Peyer's patch (tissue), 4 donors: ENCODE data around the gene ADGRL3. TPM values are rescaled to one million over a fixed set of nuclear protein-coding genes. Genes with fewer than 3 reads are reported as not detected.

Experiments used
- DNase-seq, 3 donors: peaks; one replicate each; pipeline ENCODE4 v3.0.0-alpha.2; 2017 to 2019
- H3K27ac ChIP-seq, 4 donors: fragments of 200-600 bp; sonication (generic); one replicate each; pipeline ENCODE4 v1.5.1; 2016 to 2019
- H3K27me3 ChIP-seq, 2 donors: fragments of 200-600 bp; sonication (generic); one replicate each; pipeline ENCODE4 v1.5.1; 2019
- H3K36me3 ChIP-seq, 3 donors: fragments of 200-600 bp; sonication (generic); one replicate each; pipeline ENCODE4 v1.5.1; 2016 to 2019
- H3K4me1 ChIP-seq, 4 donors: fragments of 200-600 bp; sonication (generic); one replicate each; pipeline ENCODE4 v1.5.1; 2016 to 2019
- H3K4me3 ChIP-seq, 4 donors: fragments of 200-600 bp; sonication (generic); 1 replicate in 3 of 4; 2 replicates in 1 of 4; pipeline ENCODE4 v1.5.1; 2016 to 2019; ENCODE audit warnings: mild to moderate bottlenecking in 1 of 4
- H3K9me3 ChIP-seq, 4 donors: fragments of 200-600 bp; sonication (generic); one replicate each; pipeline ENCODE4 v1.5.1; 2016 to 2019; ENCODE audit warnings: mild to moderate bottlenecking in 1 of 4
- CTCF ChIP-seq, 6 experiments: fragments of 450-650 bp in 4 of 6; fragments of 200-600 bp in 2 of 6; sonication (generic) in 1 of 6; IDR thresholded peaks; one replicate each; pipeline ENCODE4 v1.5.1; 2017 to 2019; ENCODE audit warnings: antibody characterized with exemption in 6 of 6, mild to moderate bottlenecking in 3 of 6, moderate library complexity in 1 of 6
- POLR2A ChIP-seq, 2 donors: fragments of 450-650 bp; IDR thresholded peaks; one replicate each; pipeline ENCODE4 v1.5.1; 2017; ENCODE audit warnings: antibody characterized with exemption in 2 of 2, mild to moderate bottlenecking in 2 of 2, moderate library complexity in 2 of 2
- total RNA-seq, 4 donors: library from RNA; depleted of rRNA; stranded (reverse); fragments of >200 nt; gene quantifications; one replicate each; pipeline ENCODE4 v1.1.0, GENCODE V29; 2016

Gene ADGRL3
- total RNA-seq, 4 donors from 2014 or later, result 3.7 to 39.6 (median 9.1) TPM

- DNase-seq, result no peak
- H3K27ac ChIP-seq, result no peak overlapping the region
- TF ChIP-seq CTCF (IDR thresholded peaks at IDR 0.05), result no peak
- no peak for TF ChIP-seq POLR2A (IDR thresholded peaks at IDR 0.05)
- no peaks in the 10 kb centered on the region for H3K4me1 ChIP-seq
- no peaks in the 10 kb centered on the region for H3K27me3 ChIP-seq
- H3K9me3 ChIP-seq, result no peaks in the 10 kb centered on the region
- no peak overlapping the region for H3K4me3 ChIP-seq
- H3K36me3 ChIP-seq, result no peaks in the 10 kb centered on the region
Measured at GRCh38 chr4:61239250-61239649, 39.1 kb downstream of the ADGRL3 start.

- TF ChIP-seq POLR2A (IDR thresholded peaks at IDR 0.05) (no peak), CTCF (IDR thresholded peaks at IDR 0.05) (no peak)
- Histone ChIP-seq H3K27me3 (no peaks in the 10 kb centered on the region), H3K27ac (no peak overlapping the region), H3K4me1 (no peaks in the 10 kb centered on the region), H3K4me3 (no peak overlapping the region), H3K36me3 (no peaks in the 10 kb centered on the region), H3K9me3 (no peaks in the 10 kb centered on the region)
- no peak for DNase-seq
Measured at GRCh38 chr4:61243962-61244361, 43.8 kb downstream of the ADGRL3 start.

- no peak for DNase-seq
- H3K36me3 ChIP-seq, result no peaks in the 10 kb centered on the region
- H3K4me3 ChIP-seq, result no peak overlapping the region
- H3K9me3 ChIP-seq, result no peaks in the 10 kb centered on the region
- H3K27me3 ChIP-seq, result no peaks in the 10 kb centered on the region
- H3K27ac ChIP-seq, result no peak overlapping the region
- H3K4me1 ChIP-seq, result no peaks in the 10 kb centered on the region
- TF ChIP-seq POLR2A (IDR thresholded peaks at IDR 0.05) (no peak), CTCF (IDR thresholded peaks at IDR 0.05) (no peak)
Measured at GRCh38 chr4:61245069-61245714, 45.1 kb downstream of the ADGRL3 start.

GRCh38 chr4:61246034-61246433 is 45.9 kb downstream of the ADGRL3 start:
- no peaks in the 10 kb centered on the region for H3K4me1 ChIP-seq
- H3K27ac ChIP-seq, result no peak overlapping the region
- no peaks in the 10 kb centered on the region for H3K9me3 ChIP-seq
- DNase-seq, result no peak
- no peaks in the 10 kb centered on the region for H3K27me3 ChIP-seq
- TF ChIP-seq CTCF (IDR thresholded peaks at IDR 0.05), result no peak
- H3K4me3 ChIP-seq, result no peak overlapping the region
- no peaks in the 10 kb centered on the region for H3K36me3 ChIP-seq

GRCh38 chr4:61248705-61249104 is 48.6 kb downstream of the ADGRL3 start:
- Histone ChIP-seq H3K27ac (no peak overlapping the region), H3K36me3 (no peaks in the 10 kb centered on the region), H3K27me3 (no peaks in the 10 kb centered on the region), H3K4me3 (no peak overlapping the region), H3K4me1 (no peaks in the 10 kb centered on the region), H3K9me3 (no peaks in the 10 kb centered on the region)
- TF ChIP-seq CTCF (IDR thresholded peaks at IDR 0.05) (no peak), POLR2A (IDR thresholded peaks at IDR 0.05) (no peak)
- no peak for DNase-seq

- no peak for TF ChIP-seq POLR2A (IDR thresholded peaks at IDR 0.05)
- TF ChIP-seq CTCF (IDR thresholded peaks at IDR 0.05), result no peak
- Histone ChIP-seq H3K4me1 (no peaks in the 10 kb centered on the region), H3K27me3 (no peaks in the 10 kb centered on the region), H3K9me3 (no peaks in the 10 kb centered on the region), H3K36me3 (no peaks in the 10 kb centered on the region), H3K27ac (no peak overlapping the region), H3K4me3 (no peak overlapping the region)
- DNase-seq, result no peak
Measured at GRCh38 chr4:61251129-61251528, 51.0 kb downstream of the ADGRL3 start.
